HG02938 (cell line): ENCODE data around the gene EXOC1L.

Experiments used
- ATAC-seq: cut with Tn5 transposase; IDR thresholded peaks from one replicate; pipeline ENCODE4 v1.9.1; 2021; ENCODE audit warnings: mild to moderate bottlenecking, moderate library complexity; ENCODE audit not compliant: unreplicated experiment

Gene EXOC1L, protein sequence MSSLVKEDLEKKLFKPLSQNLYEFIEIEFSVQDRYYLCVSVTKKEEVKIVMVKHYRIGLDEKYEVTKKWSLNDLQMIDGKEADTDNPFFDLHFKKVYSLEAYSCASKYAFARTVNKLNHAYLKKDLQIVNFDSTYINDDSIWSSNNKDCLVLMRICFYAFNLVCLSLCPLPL

GRCh38 chr4:55819634-55820033, at the start of gene EXOC1L:
Gene EXOC1L (plus strand): TSS chr4:55819790. CDS start chr4:55820027, 237 bp downstream.
- ATAC-seq, result no peak

- no peak for ATAC-seq
Observed at GRCh38 chr4:55770662-55771061, 48.9 kb upstream of the EXOC1L start.

DNA sequence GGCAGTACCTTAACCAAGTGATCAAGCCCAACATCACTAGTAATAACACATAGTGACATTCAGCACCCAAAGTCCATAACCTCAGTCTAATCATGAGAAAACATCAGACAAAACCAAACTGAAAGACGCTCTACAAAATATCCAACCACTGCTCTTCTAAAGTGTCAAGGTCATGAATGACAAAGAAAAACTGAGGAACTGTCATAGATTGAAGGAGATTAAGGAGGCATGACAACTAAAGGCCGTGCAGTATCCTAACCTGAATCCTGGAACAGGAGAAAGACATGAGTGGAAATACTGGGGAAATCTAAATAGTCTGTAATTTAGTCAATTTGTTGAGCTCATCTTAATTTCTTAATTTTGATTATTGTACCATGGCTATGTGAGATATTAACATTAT, 38.2 kb upstream of the EXOC1L start:
- no peak for ATAC-seq

DNA sequence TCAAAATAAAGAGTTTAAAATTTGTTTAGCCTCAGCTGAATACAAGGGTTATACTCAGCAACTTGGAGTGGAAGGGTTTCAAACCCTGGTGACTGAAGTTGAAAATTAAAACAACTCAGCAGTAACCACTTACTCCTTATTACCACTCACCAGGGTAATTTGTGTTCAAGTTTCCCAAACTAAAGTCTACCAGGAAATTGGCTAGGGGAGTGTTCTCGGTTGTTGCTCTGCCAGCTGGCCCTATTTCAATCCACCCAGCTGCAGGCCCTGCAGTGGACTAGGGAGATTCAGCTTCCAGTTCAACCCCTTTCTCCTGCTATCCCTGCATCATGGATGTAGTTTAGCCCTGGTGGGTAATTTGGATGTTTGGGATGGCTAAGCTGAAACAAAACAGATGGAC, 37.8 kb upstream of the EXOC1L start:
- no peak for ATAC-seq

GRCh38 chr4:55783584-55783983, 36.0 kb upstream of the EXOC1L start:
- no peak for ATAC-seq

DNA sequence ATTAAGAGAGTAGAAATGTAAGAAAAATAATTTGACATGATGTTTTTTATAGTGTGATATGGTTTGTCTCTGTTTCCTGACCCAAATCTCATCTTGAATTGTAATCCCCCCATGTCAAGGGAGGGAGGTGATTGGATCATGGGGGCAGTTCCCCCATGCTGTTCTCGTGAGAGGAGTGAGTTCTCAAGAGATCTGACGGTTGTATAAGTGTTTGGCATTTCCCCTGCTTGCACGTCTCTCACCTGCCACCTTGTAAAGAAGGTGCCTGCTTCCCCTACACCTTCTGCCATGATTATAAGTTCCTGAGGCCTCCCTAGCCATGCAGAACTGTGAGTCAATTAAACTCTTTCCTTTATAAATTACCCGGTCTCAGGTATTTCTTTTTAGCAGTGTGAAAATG, 34.8 kb upstream of the EXOC1L start:
- no peak for ATAC-seq

- ATAC-seq, result no peak
Observed at GRCh38 chr4:55791666-55792065, 27.9 kb upstream of the EXOC1L start.

DNA sequence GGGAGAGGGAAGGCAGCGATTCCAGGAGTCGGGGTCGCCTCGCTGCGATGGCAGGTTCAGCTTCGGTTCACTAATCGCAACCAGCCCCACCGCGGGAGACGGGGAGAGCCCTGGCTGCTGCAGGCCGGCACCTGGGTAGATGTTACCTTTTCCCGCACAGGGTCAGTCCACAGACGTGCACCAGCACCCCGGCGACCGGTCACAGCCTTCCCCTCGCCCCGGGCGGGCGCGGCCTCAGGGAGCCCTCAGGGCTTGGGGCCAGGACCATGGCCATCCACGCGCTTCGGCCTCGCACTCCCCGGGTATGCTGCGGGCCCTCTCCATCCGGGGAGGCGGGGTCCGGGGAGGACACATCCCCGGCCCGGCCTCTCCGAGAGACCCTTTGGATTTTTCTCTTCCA, 26.1 kb upstream of the EXOC1L start:
- ATAC-seq, result no peak

DNA sequence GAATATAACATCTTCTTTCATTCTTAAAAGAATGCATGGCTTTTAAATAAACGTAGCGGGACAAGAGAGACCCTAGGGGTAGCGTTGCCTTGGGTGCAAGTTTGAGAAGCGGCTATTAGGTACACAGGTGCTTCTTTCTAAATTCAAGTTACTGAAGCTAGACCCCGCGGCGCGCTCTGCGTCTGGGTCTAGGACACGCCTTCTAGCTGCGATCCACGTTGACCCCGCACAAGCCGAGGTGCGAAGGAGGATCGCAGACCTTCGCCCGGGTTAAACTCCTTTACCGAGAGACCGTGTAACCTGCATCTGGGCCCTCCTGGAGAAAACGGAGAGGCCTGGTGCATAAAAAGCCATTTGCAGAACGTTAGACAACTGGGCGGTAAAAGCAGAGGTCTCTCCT, 25.5 kb upstream of the EXOC1L start:
- no peak for ATAC-seq

- ATAC-seq, result no peak
Observed at GRCh38 chr4:55795341-55795740, 24.2 kb upstream of the EXOC1L start.

DNA sequence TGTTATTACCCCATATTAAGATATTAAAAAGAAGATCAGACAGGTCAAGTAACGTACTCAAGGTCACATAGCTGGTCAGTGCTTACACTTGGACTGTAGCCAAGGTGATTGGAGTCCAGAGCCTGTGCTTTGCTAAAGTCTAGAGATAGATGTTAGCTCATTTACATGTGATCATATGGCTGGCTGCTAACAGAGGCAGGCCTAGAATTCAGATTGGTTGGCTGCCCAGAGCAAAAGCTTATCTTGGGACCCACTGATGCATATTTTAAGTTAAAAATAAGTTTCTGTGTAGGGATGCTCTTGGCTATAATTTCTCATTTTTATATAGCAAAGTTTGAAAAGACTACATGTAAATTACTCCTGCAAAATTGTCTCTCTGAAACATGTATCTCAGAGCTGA, 18.1 kb upstream of the EXOC1L start:
- ATAC-seq, result no peak

DNA sequence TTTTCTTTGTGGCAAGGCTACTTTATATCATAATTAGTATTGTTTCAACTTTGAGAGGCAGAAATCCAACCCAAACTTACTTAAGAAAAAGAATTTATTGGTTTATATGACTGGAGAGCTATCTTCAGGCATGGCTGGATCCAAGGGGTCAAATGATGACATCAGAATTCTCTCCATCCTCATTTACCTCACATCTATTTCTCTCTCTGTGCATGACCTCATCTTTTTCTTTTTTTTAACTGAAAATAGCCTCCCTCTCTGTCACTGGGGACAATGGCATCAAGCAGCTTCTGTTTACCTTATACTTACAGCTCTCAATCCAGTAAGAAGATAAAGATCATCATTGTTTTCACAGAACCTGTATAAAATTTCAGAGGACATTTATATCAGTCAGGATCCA, 12.0 kb upstream of the EXOC1L start:
- no peak for ATAC-seq

DNA sequence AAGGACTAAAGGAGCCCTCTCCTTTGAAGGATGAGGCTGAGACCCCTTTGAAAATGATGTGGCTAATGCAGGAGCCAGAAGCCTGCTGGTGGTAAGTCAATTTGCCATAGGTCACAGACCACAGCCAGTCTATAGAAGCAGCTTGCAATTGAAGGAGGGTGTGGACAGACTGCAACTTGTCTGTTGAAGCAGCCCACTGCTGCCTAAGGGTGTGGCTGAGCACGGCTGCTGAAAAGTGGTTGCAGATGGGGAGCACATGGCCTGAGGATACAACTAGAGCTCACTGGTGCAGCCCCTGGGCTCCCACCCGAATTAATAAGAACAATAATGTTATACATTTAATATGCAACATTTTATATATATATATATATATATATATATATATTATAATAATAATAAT, 11.4 kb upstream of the EXOC1L start:
- ATAC-seq, result no peak

- ATAC-seq, result no peak
Observed at GRCh38 chr4:55808632-55809031, 11.0 kb upstream of the EXOC1L start.

DNA sequence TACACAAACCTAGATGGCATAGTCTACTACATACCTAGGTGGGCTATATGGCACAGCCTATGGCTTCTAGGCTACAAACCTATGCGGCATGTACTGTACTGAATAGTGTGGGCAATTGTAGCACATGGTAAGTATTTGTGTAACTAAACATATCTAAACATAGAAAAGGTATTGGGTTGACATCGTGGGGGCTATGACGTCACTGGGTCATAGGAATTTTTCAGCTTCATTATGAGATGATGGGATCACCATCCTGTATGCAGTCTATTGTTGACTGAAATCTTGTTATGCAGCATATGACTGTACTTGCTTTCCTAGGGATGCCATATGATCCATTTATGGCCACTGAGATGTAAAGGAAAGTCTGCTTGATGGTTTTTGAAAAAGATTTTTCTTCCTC, 1.9 kb upstream of the EXOC1L start:
- no peak for ATAC-seq

GRCh38 chr4:55820279-55820678, 689 bp downstream of the EXOC1L start:
- ATAC-seq, result no peak

DNA sequence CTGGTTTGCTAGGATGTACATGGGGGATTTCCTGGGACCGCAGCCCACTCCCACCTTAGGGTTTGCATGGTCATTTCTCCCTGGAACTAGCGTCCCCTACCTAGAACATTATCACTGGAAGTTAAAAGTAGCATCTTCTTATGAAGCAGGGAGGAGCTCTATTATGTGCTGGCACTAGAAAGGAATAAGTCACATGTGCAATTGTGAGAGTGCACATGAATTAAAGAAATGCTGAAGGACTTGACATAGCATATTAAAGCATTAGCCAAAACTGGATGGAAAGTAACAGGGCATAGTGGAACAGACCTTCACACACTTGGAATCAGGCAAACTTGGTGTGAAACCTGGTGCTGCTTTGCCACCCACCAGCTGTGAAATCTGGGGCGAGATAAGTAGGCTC, 2.7 kb downstream of the EXOC1L start:
- ATAC-seq, result no peak

DNA sequence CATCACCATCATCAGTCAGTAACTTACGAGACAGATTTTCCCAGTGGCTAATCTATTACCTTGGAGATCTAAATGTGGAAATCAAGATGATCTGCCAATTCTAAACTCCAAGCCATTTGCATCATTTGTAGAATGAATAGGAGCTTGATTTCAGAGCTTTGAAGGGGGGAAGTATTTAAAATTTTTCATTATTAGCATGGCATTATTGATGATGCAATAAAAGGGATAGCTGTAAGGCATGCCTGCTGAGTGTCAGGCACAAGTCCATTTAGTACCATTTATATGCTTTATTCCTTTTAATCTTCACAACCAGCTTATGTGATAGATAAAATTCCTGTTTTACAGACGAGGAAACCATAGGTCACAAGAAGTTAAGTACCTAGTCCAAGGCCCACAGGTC, 5.3 kb downstream of the EXOC1L start:
- no peak for ATAC-seq

DNA sequence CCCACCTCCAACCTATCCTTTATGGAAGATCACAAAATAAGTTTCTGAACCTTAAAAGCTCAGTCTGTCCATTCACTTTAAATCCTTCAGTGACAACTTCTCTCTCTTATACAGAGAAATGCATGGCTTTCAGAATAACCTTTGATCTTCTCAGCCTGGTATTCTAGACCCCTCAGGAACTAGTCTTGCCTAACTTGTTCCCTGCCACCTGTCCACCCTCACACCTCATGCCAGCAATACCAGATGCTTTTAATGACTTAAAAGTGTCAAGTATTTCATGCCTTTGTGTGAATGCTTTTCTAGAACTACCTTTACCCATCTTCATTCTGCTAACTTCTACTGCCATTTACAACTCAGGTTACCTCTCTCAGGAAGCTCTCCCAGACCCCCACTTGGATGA, 7.4 kb downstream of the EXOC1L start:
- no peak for ATAC-seq

- no peak for ATAC-seq
Observed at GRCh38 chr4:55827582-55827981, 8.0 kb downstream of the EXOC1L start.

- ATAC-seq, result no peak
Observed at GRCh38 chr4:55830048-55830447, 10.5 kb downstream of the EXOC1L start.

GRCh38 chr4:55830716-55831115, 11.1 kb downstream of the EXOC1L start:
- ATAC-seq, result no peak

DNA sequence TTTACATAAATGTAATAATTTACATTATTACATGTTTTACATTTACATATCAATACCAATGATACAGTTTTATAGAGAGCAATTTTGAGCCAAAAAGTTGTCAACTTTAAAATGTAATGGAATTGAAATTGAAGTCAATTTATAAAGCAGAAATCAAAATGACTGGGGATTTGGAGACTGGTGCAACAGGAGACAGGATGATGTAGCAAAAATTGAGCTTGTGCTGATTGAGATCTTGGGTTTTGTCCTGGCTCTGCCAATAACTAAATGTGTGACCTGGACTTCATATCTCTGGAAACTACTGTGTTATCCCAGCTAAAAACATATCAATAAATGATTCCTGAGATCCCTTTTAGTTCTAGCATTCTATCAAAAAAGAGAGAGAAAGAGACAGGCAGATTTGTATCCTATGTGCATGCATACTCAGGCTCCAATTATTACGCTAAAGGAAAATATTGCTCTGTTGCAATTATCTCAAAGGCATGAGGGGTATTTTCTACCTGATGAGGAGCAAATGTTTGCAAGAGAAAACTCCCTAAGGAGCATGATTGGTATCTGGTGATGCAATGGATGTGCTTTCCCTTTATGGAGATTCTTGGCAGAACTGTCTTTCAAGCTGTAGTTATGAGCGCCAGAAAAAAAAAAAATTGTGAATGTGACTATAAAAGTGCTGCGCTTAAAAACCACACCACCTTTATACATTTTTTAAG, 14.7 kb downstream of the EXOC1L start:
- ATAC-seq, result no peak
